Kidney (tissue), 22 donors: ENCODE data around the gene ACP2. TPM values are rescaled to one million over a fixed set of nuclear protein-coding genes. Genes with fewer than 3 reads are reported as not detected.
A peak's percentile ranks its signal among the peaks of the same experiment; 100 is the strongest.

Experiments used
- DNase-seq, 5 donors: peaks; one replicate each; pipeline ENCODE4 v3.0.0-alpha.2; 2013 to 2020
- FAIRE-seq: peaks from 2 replicates; lab custom pipeline; 2012; peaks lifted over from hg19 to GRCh38; lab: Jason Lieb, UNC
- H3K27ac ChIP-seq, 2 donors: one replicate each; pipeline ENCODE4 v1.7.0; 2013; ENCODE audit warnings: low read depth in 2 of 2, low read length in 2 of 2, inconsistent platforms in 1 of 2
- H3K27me3 ChIP-seq: one replicate; pipeline ENCODE4 v1.7.1; 2013; ENCODE audit warnings: low read length, inconsistent platforms; ENCODE audit not compliant: control insufficient read depth, insufficient read depth
- H3K36me3 ChIP-seq, 3 donors: one replicate each; pipeline versions ENCODE4 v1.7.0 to v1.7.1; 2013; ENCODE audit warnings: low read length in 3 of 3, control low read depth in 1 of 3, inconsistent platforms in 1 of 3; ENCODE audit not compliant: insufficient read depth in 3 of 3, control insufficient read depth in 2 of 3
- H3K4me1 ChIP-seq, 3 donors: one replicate each; pipeline versions ENCODE4 v1.7.0 to v1.7.1; 2013; ENCODE audit warnings: low read length in 3 of 3, inconsistent platforms in 1 of 3, low read depth in 1 of 3; ENCODE audit not compliant: control insufficient read depth in 2 of 3, insufficient read depth in 2 of 3
- H3K4me3 ChIP-seq, 3 donors: one replicate each; pipeline versions ENCODE4 v1.7.0 to v1.8.1; 2013; ENCODE audit warnings: low read length in 3 of 3, control low read depth in 1 of 3, inconsistent platforms in 1 of 3
- H3K9ac ChIP-seq, 3 donors: one replicate each; pipeline versions ENCODE4 v1.7.0 to v1.7.1; 2013; ENCODE audit warnings: low read length in 3 of 3, control low read depth in 1 of 3, inconsistent platforms in 1 of 3
- H3K9me3 ChIP-seq, 3 donors: one replicate each; pipeline versions ENCODE4 v1.7.0 to v1.7.1; 2013; ENCODE audit warnings: low read length in 3 of 3, control low read depth in 1 of 3, inconsistent platforms in 1 of 3; ENCODE audit not compliant: control insufficient read depth in 2 of 3, insufficient read depth in 1 of 3
- CTCF ChIP-seq: IDR thresholded peaks from 3 replicates; pipeline ENCODE4 v1.5.1; 2012; ENCODE audit warnings: mild to moderate bottlenecking, moderate library complexity, borderline replicate concordance; ENCODE audit not compliant: insufficient read depth; ENCODE audit errors: extremely low read depth
- intact Hi-C: fragments of 100-400 bp; cut with DNase I; formaldehyde crosslinking; loops from one replicate; pipeline ENCODE4 v1.11.1; 2022
- long read RNA-seq, 10 donors: library from polyadenylated mRNA in 1 of 10; unstranded in 1 of 10; transcript quantifications; one replicate each; pipeline ENCODE4 v2.0.0 and lab custom pipeline, GENCODE V29; 2021 to 2026
- polyA plus RNA-seq: library from polyadenylated mRNA; stranded (reverse); fragments of 350-450 nt; fragmentation: Illumina TruSeq; extraction: RNeasy Lipid Tissue Mini Kit (QIAGEN cat#74804); gene quantifications from one replicate; pipeline ENCODE4 v1.2.3, GENCODE V29; 2014; ENCODE audit warnings: low read depth, low replicate concordance; ENCODE audit not compliant: insufficient read depth
- total RNA-seq: library from RNA; stranded (reverse); fragmentation: NEBNext Ultra II Directional; extraction: Animal tissue kit (Norgen Biotek cat#: 25700); gene quantifications from one replicate; pipeline ENCODE4 v1.2.1, GENCODE V29; 2021
- donor health status: control.
- donor health status: control.
- donor health status: control.
- donor health status: control.
- donor health status: control.
- donor health status: DM: yes; HTN: yes; CAD: no.
- donor health status: Normal renal cell carcinoma (clear cell type).

The ACP2 gene
- 45.1 TPM for total RNA-seq
- 72.7 TPM for polyA plus RNA-seq
- long read RNA-seq, donor 1, transcript ACP2-201 (11 exons, 2,203 nt): major isoform, 6 of 8 reads
- long read RNA-seq, donor 1, partial matches to known transcripts: 0 of 8 reads
- long read RNA-seq, donor 1, other reads (novel, unspliced or antisense): 0 of 8 reads
- long read RNA-seq, donor 2, transcript ACP2-201 (11 exons, 2,203 nt): major isoform, 7 of 7 reads
- long read RNA-seq, donor 2, partial matches to known transcripts: 0 of 7 reads
- long read RNA-seq, donor 2, other reads (novel, unspliced or antisense): 0 of 7 reads
- long read RNA-seq, donor 3, transcript ACP2-201 (11 exons, 2,203 nt): major isoform, 10 of 10 reads
- long read RNA-seq, donor 3, partial matches to known transcripts: 0 of 10 reads
- long read RNA-seq, donor 3, other reads (novel, unspliced or antisense): 0 of 10 reads
- long read RNA-seq, donor 4, transcript ACP2-201 (11 exons, 2,203 nt): major isoform, 8 of 20 reads
- long read RNA-seq, donor 4, partial matches to known transcripts: 10 of 20 reads
- long read RNA-seq, donor 4, other reads (novel, unspliced or antisense): 0 of 20 reads
- long read RNA-seq, donor 5, partial matches to known transcripts: 0 of 1 reads
- long read RNA-seq, donor 5, other reads (novel, unspliced or antisense): 0 of 1 reads
- long read RNA-seq, donor 6, partial matches to known transcripts: 0 of 1 reads
- long read RNA-seq, donor 6, other reads (novel, unspliced or antisense): 0 of 1 reads
- long read RNA-seq, donor 7, transcript ACP2-201 (11 exons, 2,203 nt): major isoform, 10 of 20 reads
- long read RNA-seq, donor 7, partial matches to known transcripts: 3 of 20 reads
- long read RNA-seq, donor 7, other reads (novel, unspliced or antisense): 7 of 20 reads
- long read RNA-seq, donor 8, partial matches to known transcripts: 0 of 6 reads
- long read RNA-seq, donor 8, other reads (novel, unspliced or antisense): 0 of 6 reads
- long read RNA-seq, donor 9, partial matches to known transcripts: 0 of 1 reads
- long read RNA-seq, donor 9, other reads (novel, unspliced or antisense): 0 of 1 reads
- long read RNA-seq, donor 10, transcript ACP2-201 (11 exons, 2,203 nt): major isoform, 7 of 9 reads
- long read RNA-seq, donor 10, partial matches to known transcripts: 0 of 9 reads
- long read RNA-seq, donor 10, other reads (novel, unspliced or antisense): 0 of 9 reads

GRCh38 chr11:47248664-47249377 is at the start of gene ACP2:
Gene ACP2, minus strand, starts transcription at chr11:47248814. Its CDS starts 25 bp downstream, at chr11:47248789.
- Histone ChIP-seq H3K36me3 (peaks cover 5 to 15% (median 12%) of the 10 kb centered on the region in 3 donors), H3K27ac (peak within 1 kb of the TSS; percentile 87 to 91)

GRCh38 chr11:47296045-47296444 is 47.4 kb upstream of the ACP2 start:
- DNase-seq (no peak), FAIRE-seq (no peak)
- no peaks in the 10 kb centered on the region for H3K27me3 ChIP-seq
- TF ChIP-seq CTCF: no peak
- H3K36me3 ChIP-seq: peaks cover 10 to 57% (median 34%) of the 10 kb centered on the region in 3 donors
- no peak overlapping the region for H3K4me3 ChIP-seq
- peaks cover 0 to 2% (median 0%) of the 10 kb centered on the region in 3 donors for H3K9me3 ChIP-seq
- H3K27ac ChIP-seq: no peak overlapping the region
- no peak overlapping the region for H3K9ac ChIP-seq
- intact Hi-C loops: no loop called here
- H3K4me1 ChIP-seq: no peaks in the 10 kb centered on the region

More at GRCh38 chr11:47248664-47249377, at the start of gene ACP2:
- Histone ChIP-seq H3K9ac (peak within 1 kb of the TSS; percentile 65 to 94 (median 78)), H3K4me3 (peak within 1 kb of the TSS; percentile 88 to 98 (median 96)), H3K4me1 (peaks cover 2 to 26% (median 14%) of the 10 kb centered on the region in 3 donors), H3K27me3 (no peaks in the 10 kb centered on the region), H3K9me3 (no peaks in the 10 kb centered on the region)
- TF ChIP-seq CTCF: peak; percentile 15
- DNase-seq: peak; percentile 92 to 95 (median 94)
- intact Hi-C loops: no loop called here
- FAIRE-seq: no peak

GRCh38 chr11:47295385-47295784 is 46.8 kb upstream of the ACP2 start:
- FAIRE-seq (no peak), DNase-seq (no peak)
- Histone ChIP-seq H3K27me3 (no peaks in the 10 kb centered on the region), H3K27ac (no peak overlapping the region), H3K4me3 (no peak overlapping the region), H3K9ac (no peak overlapping the region), H3K9me3 (peaks cover 0 to 2% (median 0%) of the 10 kb centered on the region in 3 donors), H3K4me1 (no peaks in the 10 kb centered on the region), H3K36me3 (peaks cover 10 to 64% (median 40%) of the 10 kb centered on the region in 3 donors)
- no peak for TF ChIP-seq CTCF
- intact Hi-C loops: no loop called here
